B cell (primary cell): ENCODE data around the gene ZNF267. TPM values are rescaled to one million over a fixed set of nuclear protein-coding genes. Genes with fewer than 3 reads are reported as not detected.

Experiments
- ATAC-seq: fragments of 200-7000 bp; cut with Tn5 transposase; one replicate; pipeline ENCODE4 v1.10.0; 2021; ENCODE audit warnings: low read depth, mild to moderate bottlenecking, moderate number of reproducible peaks, moderate library complexity
- CTCF ChIA-PET: fragments of 350-600 bp; sonication (Branson Sonifier 250); formaldehyde crosslinking; loops from one replicate; lab custom pipeline; 2021; ENCODE audit warnings: antibody characterized with exemption, inconsistent platforms; lab: Charles Lee
- POLR2A ChIA-PET: fragments of 350-600 bp; sonication (Branson Sonifier 250); formaldehyde crosslinking; loops from one replicate; lab custom pipeline; 2021; ENCODE audit warnings: antibody characterized with exemption; lab: Charles Lee
- DNase-seq: peaks from one replicate; pipeline ENCODE4 v3.0.0; 2013
- H2AFZ ChIP-seq: 2 replicates; pipeline ENCODE4 v1.6.1; 2012; ENCODE audit warnings: mild to moderate bottlenecking, low read depth, low read length; ENCODE audit not compliant: insufficient read depth, poor library complexity, severe bottlenecking
- H3K27ac ChIP-seq, 2 donors: 1 replicate in 1 of 2; 2 replicates in 1 of 2; pipeline ENCODE4 v1.5.1; 2012 to 2013; ENCODE audit warnings: low read length in 2 of 2, mild to moderate bottlenecking in 2 of 2, moderate library complexity in 1 of 2
- H3K27me3 ChIP-seq, 4 experiments: fragments of 200-600 bp in 1 of 4; sonication (generic) in 1 of 4; replicated peaks in 1 of 4; 1 replicate in 2 of 4; 2 replicates in 2 of 4; pipeline versions ENCODE4 v1.6.1 to v1.7.0; 2013 to 2016; ENCODE audit warnings: low read length in 3 of 4, mild to moderate bottlenecking in 2 of 4, mixed read lengths in 1 of 4, moderate library complexity in 1 of 4; ENCODE audit not compliant: insufficient read depth in 4 of 4, control insufficient read depth in 3 of 4; ENCODE audit errors: control extremely low read depth in 1 of 4
- H3K36me3 ChIP-seq, 2 experiments: replicated peaks in 1 of 2; 1 replicate in 1 of 2; 2 replicates in 1 of 2; pipeline versions ENCODE4 v1.6.1 to v1.7.1; 2013; ENCODE audit warnings: low read length in 1 of 2; ENCODE audit not compliant: insufficient read depth in 2 of 2, control insufficient read depth in 1 of 2; ENCODE audit errors: control extremely low read depth in 1 of 2, extremely low read depth in 1 of 2
- H3K4me1 ChIP-seq, 2 donors: fragments of 200-600 bp in 1 of 2; sonication (generic) in 1 of 2; 1 replicate in 1 of 2; 2 replicates in 1 of 2; pipeline versions ENCODE4 v1.5.1 to v1.6.1; 2013 to 2017; ENCODE audit warnings: low read length in 2 of 2; ENCODE audit not compliant: control insufficient read depth in 2 of 2, insufficient read depth in 2 of 2
- H3K4me2 ChIP-seq: replicated peaks from 2 replicates; pipeline ENCODE3; 2012; ENCODE audit warnings: mild to moderate bottlenecking, low read depth, low read length; ENCODE audit not compliant: poor library complexity, severe bottlenecking
- H3K4me3 ChIP-seq, 5 experiments: fragments of 200-600 bp in 1 of 5; sonication (generic) in 1 of 5; 1 replicate in 3 of 5; 2 replicates in 2 of 5; pipeline versions ENCODE4 v1.5.1 to v1.7.0; 2011 to 2016; ENCODE audit warnings: low read length in 4 of 5, mild to moderate bottlenecking in 4 of 5, low read depth in 2 of 5, control low read depth in 1 of 5, moderate library complexity in 1 of 5; ENCODE audit not compliant: insufficient read depth in 1 of 5; ENCODE audit errors: control extremely low read depth in 1 of 5, extremely low read depth in 1 of 5
- H3K79me2 ChIP-seq: fragments of 200-600 bp; sonication (generic); one replicate; pipeline ENCODE4 v1.6.0; 2016; ENCODE audit warnings: low read length; ENCODE audit not compliant: control insufficient read depth, insufficient read depth
- H3K9ac ChIP-seq: fragments of 200-600 bp; sonication (generic); 2 replicates; pipeline ENCODE4 v1.6.1; 2017; ENCODE audit warnings: mild to moderate bottlenecking, low read length, moderate library complexity
- H3K9me3 ChIP-seq, 3 donors: one replicate each; pipeline versions ENCODE4 v1.6.1 to v1.7.1; 2013; ENCODE audit warnings: low read length in 2 of 3; ENCODE audit not compliant: control insufficient read depth in 2 of 3, insufficient read depth in 1 of 3; ENCODE audit errors: control extremely low read depth in 1 of 3
- H4K20me1 ChIP-seq: 2 replicates; pipeline ENCODE4 v1.6.0; 2012; ENCODE audit warnings: mild to moderate bottlenecking, low read length; ENCODE audit not compliant: insufficient read depth, control insufficient read depth, poor library complexity, severe bottlenecking
- H3K27ac Mint-ChIP-seq: one replicate; pipeline ENCODE4 v1.8.0; 2021; ENCODE audit warnings: mixed read lengths
- H3K27me3 Mint-ChIP-seq: one replicate; pipeline ENCODE4 v1.8.0; 2021; ENCODE audit warnings: mixed read lengths
- H3K4me1 Mint-ChIP-seq: one replicate; pipeline ENCODE4 v1.8.0; 2021; ENCODE audit warnings: mixed read lengths
- H3K4me3 Mint-ChIP-seq: one replicate; pipeline ENCODE4 v1.8.0; 2021; ENCODE audit warnings: mixed read lengths
- H3K9me3 Mint-ChIP-seq: one replicate; pipeline ENCODE4 v1.8.0; 2022; ENCODE audit warnings: mixed read lengths; ENCODE audit not compliant: insufficient read depth
- EZH2 ChIP-seq: IDR thresholded peaks from 2 replicates; pipeline ENCODE4 v1.6.1; 2012; ENCODE audit warnings: borderline replicate concordance, low read depth, mild to moderate bottlenecking, moderate library complexity, low read length; ENCODE audit not compliant: insufficient read depth, poor library complexity, severe bottlenecking
- WGBS: methylation state at CpG from one replicate; pipeline ENCODE4 v1.1.5; 2013; ENCODE audit warnings: missing lambda C conversion rate; ENCODE audit not compliant: insufficient coverage; 5-methylcytosine and 5-hydroxymethylcytosine counted together
- intact Hi-C: fragments of 100-400 bp; cut with micrococcal nuclease; formaldehyde crosslinking; loops from one replicate; pipeline ENCODE4 v1.10.0; 2022
- polyA plus RNA-seq: library from polyadenylated mRNA; depleted of rRNA; stranded (reverse); fragments of >200 nt; gene quantifications from 2 replicates; pipeline ENCODE4 v1.2.3, GENCODE V29; 2012
- total RNA-seq, 2 donors: library from RNA; stranded (reverse); fragments of 120-200 nt in 1 of 2; gene quantifications; 1 replicate in 1 of 2; 2 replicates in 1 of 2; pipeline versions ENCODE4 v1.2.3 to v1.2.4, GENCODE V29; 2013 to 2022
- TF ChIP-seq, protein P1 (sequence below): fragments of 200-600 bp; IDR thresholded peaks from one replicate; pipeline ENCODE4 v1.8.0; 2022; ENCODE audit warnings: antibody characterized with exemption, mild to moderate bottlenecking

Gene ZNF267
- total and polyA plus RNA-seq, 2 donors (not counting 1 experiment from before 2014, with no cell fraction given), result 8.6 to 68.1 TPM

GRCh38 chr16:31853291-31853690 is 20.3 kb upstream of the ZNF267 start:
- DNase-seq (no peak), ATAC-seq (no peak)
- Histone ChIP-seq H4K20me1 (no peaks in the 10 kb centered on the region), H3K9ac (no peak overlapping the region), H2AFZ (no peak overlapping the region), H3K36me3 (no peaks in the 10 kb centered on the region), H3K4me3 (no peak overlapping the region), H3K27me3 (no peaks in the 10 kb centered on the region), H3K27ac (no peak overlapping the region), H3K4me2 (no peak overlapping the region), H3K4me1 (no peaks in the 10 kb centered on the region), H3K79me2 (no peaks in the 10 kb centered on the region), H3K9me3 (peaks cover 0 to 20% (median 14%) of the 10 kb centered on the region in 3 donors)
- Mint-ChIP-seq H3K27me3 (peaks cover 5% of the 10 kb centered on the region), H3K9me3 (peaks cover 6% of the 10 kb centered on the region), H3K4me3 (no peak overlapping the region), H3K27ac (no peak overlapping the region), H3K4me1 (no peaks in the 10 kb centered on the region)
- no peak for TF ChIP-seq EZH2
- TF ChIP-seq, protein P1, sequence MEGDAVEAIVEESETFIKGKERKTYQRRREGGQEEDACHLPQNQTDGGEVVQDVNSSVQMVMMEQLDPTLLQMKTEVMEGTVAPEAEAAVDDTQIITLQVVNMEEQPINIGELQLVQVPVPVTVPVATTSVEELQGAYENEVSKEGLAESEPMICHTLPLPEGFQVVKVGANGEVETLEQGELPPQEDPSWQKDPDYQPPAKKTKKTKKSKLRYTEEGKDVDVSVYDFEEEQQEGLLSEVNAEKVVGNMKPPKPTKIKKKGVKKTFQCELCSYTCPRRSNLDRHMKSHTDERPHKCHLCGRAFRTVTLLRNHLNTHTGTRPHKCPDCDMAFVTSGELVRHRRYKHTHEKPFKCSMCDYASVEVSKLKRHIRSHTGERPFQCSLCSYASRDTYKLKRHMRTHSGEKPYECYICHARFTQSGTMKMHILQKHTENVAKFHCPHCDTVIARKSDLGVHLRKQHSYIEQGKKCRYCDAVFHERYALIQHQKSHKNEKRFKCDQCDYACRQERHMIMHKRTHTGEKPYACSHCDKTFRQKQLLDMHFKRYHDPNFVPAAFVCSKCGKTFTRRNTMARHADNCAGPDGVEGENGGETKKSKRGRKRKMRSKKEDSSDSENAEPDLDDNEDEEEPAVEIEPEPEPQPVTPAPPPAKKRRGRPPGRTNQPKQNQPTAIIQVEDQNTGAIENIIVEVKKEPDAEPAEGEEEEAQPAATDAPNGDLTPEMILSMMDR, result no peak
- ChIA-PET POLR2A (no interaction called here), CTCF (no interaction called here)
- intact Hi-C loops, result no loop called here
- WGBS, result no CpG with 5 or more reads among the region's 2 CpGs

DNA sequence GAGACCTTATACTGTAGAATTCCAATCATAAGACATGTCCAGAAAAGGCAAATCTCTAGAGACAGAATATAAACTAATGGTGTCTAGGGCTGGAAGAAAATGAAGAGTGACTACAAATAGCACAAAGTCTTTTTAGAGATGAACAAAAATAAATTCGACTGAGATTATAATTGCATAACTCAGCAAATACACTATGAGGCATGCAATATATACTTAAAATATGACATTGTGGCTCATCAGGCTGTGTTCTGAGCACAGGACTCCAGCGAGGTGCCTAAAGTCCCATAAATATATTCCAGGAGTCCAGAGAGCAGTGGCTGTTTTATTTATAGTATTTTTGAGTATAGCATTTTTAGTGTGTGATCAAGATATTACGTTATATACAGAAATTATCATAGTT is 13.1 kb upstream of the ZNF267 start:
- no peaks in the 10 kb centered on the region for H4K20me1 ChIP-seq
- TF ChIP-seq, protein P1, result no peak
- TF ChIP-seq EZH2, result no peak
- POLR2A ChIA-PET, result no interaction called here

More for the DNA sequence above, 13.1 kb upstream of the ZNF267 start:
- CTCF ChIA-PET, result interaction anchor here (5.0 to 5.2 kb wide), 2 partner anchors 7 to 12 kb away, joined by 24 to 61 read pairs; partner anchors contain the start of gene ZNF267
- no peak overlapping the region for H3K4me3 ChIP-seq
- H2AFZ ChIP-seq, result no peak overlapping the region
- no peaks in the 10 kb centered on the region for H3K79me2 ChIP-seq
- Mint-ChIP-seq H3K27me3 (peaks cover 22% of the 10 kb centered on the region), H3K4me1 (no peaks in the 10 kb centered on the region), H3K27ac (no peak overlapping the region), H3K9me3 (no peaks in the 10 kb centered on the region), H3K4me3 (no peak overlapping the region)
- WGBS, result no CpG with 5 or more reads among the region's 3 CpGs
- no peak overlapping the region for H3K9ac ChIP-seq
- H3K27me3 ChIP-seq, result peaks cover 0 to 3% (median 0%) of the 10 kb centered on the region in 4 experiments
- intact Hi-C loops, result no loop called here
- H3K36me3 ChIP-seq, result no peaks in the 10 kb centered on the region
- H3K9me3 ChIP-seq, result no peaks in the 10 kb centered on the region
- H3K27ac ChIP-seq, result no peak overlapping the region
- ATAC-seq, result no peak
- no peak for DNase-seq
- no peaks in the 10 kb centered on the region for H3K4me1 ChIP-seq
- H3K4me2 ChIP-seq, result no peak overlapping the region
